NB4 (cell line): ENCODE results near the gene CEP68.
A peak's percentile ranks its signal among the peaks of the same experiment; 100 is the strongest.
"Not testable (repeated sequence)": the region's sequence is repeated elsewhere in the genome, so short reads cannot be mapped to it uniquely, and the experiment has no call there.

Source experiments
- DNase-seq: peaks from one replicate; pipeline ENCODE4 v3.0.0; 2010; ENCODE audit warnings: low read depth
- H3K4me3 ChIP-seq: one replicate; pipeline ENCODE4 v1.5.1; 2011; ENCODE audit warnings: mild to moderate bottlenecking, low read depth, low read length, moderate library complexity
- CTCF ChIP-seq: IDR thresholded peaks from one replicate; pipeline ENCODE4 v1.5.1; 2012; ENCODE audit warnings: low read depth, low read length
- MYC ChIP-seq: IDR thresholded peaks from 2 replicates; pipeline ENCODE4 v1.6.1; 2011; ENCODE audit warnings: low read depth, low read length
- POLR2A ChIP-seq: IDR thresholded peaks from 2 replicates; pipeline ENCODE4 v1.6.1; 2011; ENCODE audit warnings: mild to moderate bottlenecking; ENCODE audit not compliant: insufficient read length; ENCODE audit errors: extremely low read depth
- TF ChIP-seq, protein P1 (sequence below): IDR thresholded peaks from 2 replicates; pipeline ENCODE4 v1.6.1; 2011; ENCODE audit warnings: low read depth, low read length

Gene CEP68

GRCh38 chr2:65129826-65130663 lies 73.8 kb downstream of the CEP68 start, which contains the start of gene RAB1A:
Gene RAB1A (minus strand): TSS chr2:65130106. CDS start chr2:65129915, 191 bp downstream.
- DNase-seq, result peak; percentile 100
- TF ChIP-seq, protein P1, sequence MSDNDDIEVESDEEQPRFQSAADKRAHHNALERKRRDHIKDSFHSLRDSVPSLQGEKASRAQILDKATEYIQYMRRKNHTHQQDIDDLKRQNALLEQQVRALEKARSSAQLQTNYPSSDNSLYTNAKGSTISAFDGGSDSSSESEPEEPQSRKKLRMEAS, result peak; percentile 49
- TF ChIP-seq CTCF, result no peak
- TF ChIP-seq MYC, result peak; percentile 77
- peak; percentile 79 for TF ChIP-seq POLR2A
- H3K4me3 ChIP-seq, result peak within 1 kb of the TSS; percentile 98

DNA sequence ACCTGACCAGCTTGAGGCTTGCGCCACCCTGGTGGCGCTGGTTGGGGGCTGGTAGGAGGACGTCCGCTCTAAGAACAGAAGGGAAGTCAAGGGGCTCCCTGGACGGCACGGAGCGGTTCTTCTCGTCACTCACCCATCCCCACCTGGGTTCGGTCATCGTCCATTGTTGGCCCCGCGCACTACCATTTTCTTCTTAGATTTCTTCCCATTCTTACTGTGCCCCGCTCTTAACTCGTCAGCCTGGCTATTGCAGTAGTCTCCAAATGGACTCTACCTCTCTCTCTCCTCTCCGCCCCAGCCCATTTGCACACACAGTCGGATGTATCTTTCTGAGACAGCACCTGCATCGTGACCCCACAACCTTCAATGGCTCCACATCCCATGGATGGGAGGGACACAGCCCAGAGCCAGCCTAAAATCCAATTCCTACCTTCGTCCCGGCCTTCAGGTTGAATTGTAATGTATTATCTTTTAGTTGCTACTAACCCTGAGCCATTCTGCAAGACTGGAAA lies 74.5 kb downstream of the CEP68 start:
- H3K4me3 ChIP-seq, result peak overlapping the region; percentile 77
- DNase-seq, result no peak
- no peak for TF ChIP-seq MYC
- TF ChIP-seq, protein P1, result 0 out of 2 replicates have a peak, but pooled peaks have one; percentile 15
- TF ChIP-seq CTCF, result no peak
- peak; percentile 50 for TF ChIP-seq POLR2A

DNA sequence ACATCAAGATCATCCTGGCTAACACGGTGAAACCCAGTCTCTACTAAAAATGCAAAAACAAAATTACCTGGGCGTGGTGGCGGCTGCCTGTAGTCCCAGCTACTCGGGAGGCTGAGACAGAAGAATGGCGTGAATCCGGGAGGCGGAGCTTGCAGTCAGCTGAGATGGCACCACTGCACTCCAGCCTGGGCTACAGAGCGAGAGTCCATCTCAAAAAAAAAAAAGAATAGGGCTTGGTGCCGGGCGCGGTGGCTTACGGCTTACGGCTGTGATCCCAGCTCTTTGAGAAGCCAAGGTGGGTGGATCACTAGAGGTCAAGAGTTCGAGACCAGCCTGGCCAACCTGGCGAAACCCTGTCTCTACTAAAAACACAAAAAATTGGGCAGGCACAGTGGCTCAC lies 76.7 kb downstream of the CEP68 start:
- DNase-seq, H3K4me3 ChIP-seq: not testable (repeated sequence)

DNA sequence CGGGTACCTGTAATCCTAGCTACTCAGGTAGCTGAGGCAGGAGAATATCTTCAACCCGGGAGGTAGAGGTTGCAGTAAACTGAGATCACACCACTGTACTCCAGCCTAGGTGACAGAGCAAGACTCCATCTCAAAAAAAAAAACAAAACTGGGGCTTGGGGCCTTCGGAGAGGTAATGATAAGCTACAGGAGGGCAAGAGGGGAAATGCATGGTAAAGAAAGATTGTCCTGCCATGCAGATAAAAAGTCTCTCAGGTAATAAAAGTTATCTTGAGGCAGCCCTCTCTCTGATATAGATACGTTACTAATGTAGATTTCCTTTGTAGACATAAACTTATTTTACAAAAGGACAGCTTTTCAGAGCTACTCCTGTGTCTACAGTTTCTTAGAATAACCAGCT lies 77.4 kb downstream of the CEP68 start:
- H3K4me3 ChIP-seq, result no peak overlapping the region
- TF ChIP-seq POLR2A (no peak), CTCF (no peak)
- TF ChIP-seq, protein P1, result no peak
- DNase-seq, result no peak

DNA sequence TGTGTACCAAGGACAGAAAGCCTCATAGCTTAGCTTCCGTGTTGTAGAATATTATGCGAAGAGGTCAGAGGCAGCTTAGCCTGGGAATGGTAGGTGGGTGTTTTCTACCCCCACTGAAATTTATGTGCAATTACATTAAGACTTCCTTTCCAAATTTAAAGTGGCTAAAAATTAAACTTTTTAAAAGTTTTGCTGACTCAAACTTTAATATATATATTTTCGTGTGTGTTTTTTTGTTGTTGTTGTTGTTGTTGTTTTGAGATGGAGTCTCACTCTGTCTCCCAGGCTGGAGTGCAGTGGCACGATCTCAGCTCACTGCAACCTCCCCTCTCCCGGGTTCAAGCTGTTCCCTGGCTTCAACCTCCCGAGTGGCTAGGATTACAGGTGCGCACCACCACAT lies 77.9 kb downstream of the CEP68 start:
- DNase-seq, result no peak
- no peak overlapping the region for H3K4me3 ChIP-seq
- TF ChIP-seq, protein P1, result no peak
- TF ChIP-seq POLR2A (no peak), MYC (no peak), CTCF (no peak)

DNA sequence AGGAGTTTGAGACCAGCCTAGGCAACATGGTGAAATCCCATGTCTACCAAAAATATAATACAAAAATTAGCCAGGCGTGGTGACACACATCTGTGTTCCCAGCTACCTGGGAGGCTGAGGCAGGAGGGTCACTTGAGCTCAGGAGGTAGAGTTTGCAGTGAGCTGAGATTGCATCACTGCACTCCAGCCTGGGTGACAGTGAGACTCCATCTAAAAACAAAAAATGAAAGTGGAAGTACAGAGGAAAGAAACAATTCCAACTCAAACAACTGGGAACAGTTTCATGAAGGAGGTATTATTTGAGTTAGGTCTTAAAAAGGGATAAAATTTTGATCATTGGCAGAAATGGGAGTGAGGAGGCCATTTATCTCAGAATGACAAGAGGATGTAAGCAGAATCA lies 80.0 kb downstream of the CEP68 start:
- H3K4me3 ChIP-seq, result no peak overlapping the region
- TF ChIP-seq POLR2A, result no peak
- TF ChIP-seq CTCF, result no peak
- no peak for DNase-seq
